ENCODE measurements around the gene TEX22. TPM values are rescaled to one million over a fixed set of nuclear protein-coding genes. Genes with fewer than 3 reads are reported as not detected.

Gene TEX22
- total RNA-seq, 2 donors from 2014 or later, result 0.49 to 1.3 TPM

DNA sequence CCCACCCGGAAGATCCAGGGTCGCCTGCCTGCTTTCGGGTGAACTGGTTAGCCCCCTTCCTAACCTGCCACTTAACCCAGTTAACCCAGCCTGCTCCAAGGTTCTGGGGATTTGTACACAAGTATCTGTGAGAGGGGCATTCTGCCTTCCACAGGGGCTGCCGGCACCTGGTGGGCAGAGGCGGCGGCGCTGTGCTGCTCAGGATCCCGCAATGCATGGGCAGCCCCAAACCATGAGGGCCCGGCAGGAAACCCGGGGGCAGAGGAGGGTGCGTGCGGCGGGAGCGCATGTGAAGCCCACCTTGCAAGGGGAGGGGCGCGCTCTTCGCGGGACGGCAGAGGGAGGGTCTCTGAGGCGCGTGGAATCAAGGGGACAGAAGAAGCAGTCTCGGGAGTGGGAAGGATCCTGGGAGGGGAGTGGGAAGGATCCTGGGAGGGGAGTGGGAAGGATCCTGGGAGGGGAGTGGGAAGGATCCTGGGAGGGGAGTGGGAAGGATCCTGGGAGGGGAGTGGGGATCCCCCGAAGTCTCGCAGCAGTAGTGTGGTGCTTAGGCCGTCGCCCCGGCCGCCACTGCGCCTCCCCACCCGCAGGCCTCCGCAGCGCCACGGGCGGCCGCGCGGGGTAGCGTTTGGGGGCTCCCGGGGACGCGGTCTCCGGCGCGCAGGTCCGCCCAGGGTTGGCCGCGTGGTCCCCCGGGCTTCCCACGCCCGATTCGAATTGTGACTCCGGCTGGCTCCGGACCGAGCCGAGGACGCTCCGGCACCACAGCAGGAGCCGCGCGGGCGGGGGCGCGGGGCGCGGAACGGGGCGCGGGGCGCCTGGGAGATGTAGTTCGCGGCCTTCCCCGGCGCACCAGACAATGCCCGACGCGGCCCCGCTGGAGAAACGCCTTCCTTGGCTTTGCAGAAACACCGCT is 16.4 kb downstream of the TEX22 start:
- intact Hi-C loops (cut with DNase I, micrococcal nuclease), result loop anchor here in 1 of 2 donors (10.0 kb wide), 1 partner anchor 50 kb away; no protein-coding TSS in a partner anchor
- ATAC-seq (peak; percentile 58), DNase-seq (peak; percentile 56 to 75)

DNA sequence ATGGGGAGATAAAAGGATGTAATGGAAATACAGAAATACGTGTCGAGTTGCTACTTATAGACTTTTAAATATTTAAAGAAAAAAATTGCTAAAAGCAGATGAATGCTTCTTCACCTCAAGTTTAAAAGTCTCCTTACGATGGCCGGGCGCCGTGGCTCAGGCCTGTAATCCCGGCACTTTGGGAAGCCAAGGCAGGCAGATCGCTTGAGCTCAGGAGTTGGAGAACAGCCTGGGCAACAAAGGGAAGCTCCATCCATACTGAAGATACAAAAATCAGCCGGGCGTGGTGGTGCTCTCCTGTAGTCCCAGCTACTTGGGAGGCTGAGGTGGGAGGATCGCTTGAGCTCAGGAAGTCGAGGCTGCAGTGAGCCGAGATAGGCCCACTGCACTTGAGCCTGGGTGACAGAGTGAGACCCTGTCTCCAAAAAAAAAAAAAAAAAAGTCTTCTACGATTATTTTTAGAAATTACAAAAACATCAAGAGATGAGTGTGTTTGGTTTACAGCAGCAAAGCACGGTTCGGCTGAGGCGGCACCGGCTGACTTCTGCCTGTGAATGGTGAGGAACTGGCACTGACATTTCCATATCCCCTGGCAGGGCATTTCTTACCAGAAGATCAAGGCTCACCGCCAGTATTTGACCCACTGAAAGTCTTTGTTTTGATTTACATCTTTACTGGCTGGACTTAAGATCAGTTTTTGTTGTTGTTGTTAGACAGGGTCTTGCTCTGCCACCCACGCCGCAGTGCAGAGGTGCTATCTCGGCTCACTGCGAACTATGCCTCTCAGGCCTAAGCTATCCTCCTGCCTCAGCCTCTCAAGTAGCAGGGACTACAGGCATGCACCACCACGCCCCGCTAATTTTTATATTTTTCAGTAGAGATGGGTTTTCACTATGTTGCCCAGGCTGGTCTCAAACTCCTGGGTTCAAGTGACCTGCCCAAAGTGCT is 17.4 kb downstream of the TEX22 start:
- intact Hi-C loops (cut with DNase I, micrococcal nuclease), result loop anchor here in 1 of 2 donors (10.0 kb wide), 1 partner anchor 49 kb away; no protein-coding TSS in a partner anchor
- ATAC-seq (no peak), DNase-seq (no peak)

DNA sequence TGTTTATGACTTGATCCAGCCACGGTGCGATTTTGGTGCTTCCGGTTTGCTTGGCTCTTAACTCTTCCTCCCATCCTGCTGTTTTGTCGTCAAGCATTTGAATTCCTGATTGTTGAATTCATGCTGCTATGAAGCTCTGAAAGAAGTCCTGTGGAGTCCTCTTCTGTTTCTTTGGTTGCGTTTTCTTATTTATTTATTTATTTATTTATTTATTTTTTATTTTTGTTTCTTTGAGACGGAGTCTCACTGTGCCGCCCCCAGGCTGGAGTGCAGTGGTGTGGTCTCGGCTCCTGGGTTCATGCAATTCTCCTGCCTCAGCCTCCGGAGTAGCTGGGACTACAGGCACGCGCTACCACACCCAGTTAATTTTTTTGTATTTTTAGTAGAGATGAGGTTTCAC is 18.3 kb downstream of the TEX22 start:
- no peak for DNase-seq
- intact Hi-C loops (cut with DNase I, micrococcal nuclease), result loop anchor here in 1 of 2 donors (10.0 kb wide), 1 partner anchor 48 kb away; no protein-coding TSS in a partner anchor
- ATAC-seq, result no peak

DNA sequence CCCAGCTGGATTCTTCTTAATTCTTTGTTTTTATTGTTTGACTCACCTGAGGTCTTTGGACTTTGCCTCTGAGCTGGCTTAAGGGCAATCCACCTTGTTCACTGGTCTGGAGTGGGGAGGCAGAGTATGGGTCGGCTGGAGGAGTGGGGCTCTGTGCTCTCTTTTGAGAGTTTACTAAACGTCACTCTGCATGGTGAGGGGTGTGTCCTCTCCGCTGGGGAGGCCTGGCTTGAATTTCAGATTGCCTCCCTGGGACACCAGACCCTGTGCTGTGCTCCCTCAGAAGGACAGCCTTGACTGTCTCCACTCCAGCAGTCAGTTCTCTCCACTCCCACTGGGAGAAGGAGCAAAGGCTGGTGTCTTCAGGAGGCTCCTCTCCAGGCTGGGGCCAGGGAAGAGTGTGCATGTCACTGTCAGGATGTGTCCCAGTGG is 19.4 kb downstream of the TEX22 start:
- intact Hi-C loops (cut with DNase I, micrococcal nuclease), result loop anchor here in 1 of 2 donors (10.0 kb wide), 1 partner anchor 47 kb away; no protein-coding TSS in a partner anchor
- DNase-seq, result no peak

DNA sequence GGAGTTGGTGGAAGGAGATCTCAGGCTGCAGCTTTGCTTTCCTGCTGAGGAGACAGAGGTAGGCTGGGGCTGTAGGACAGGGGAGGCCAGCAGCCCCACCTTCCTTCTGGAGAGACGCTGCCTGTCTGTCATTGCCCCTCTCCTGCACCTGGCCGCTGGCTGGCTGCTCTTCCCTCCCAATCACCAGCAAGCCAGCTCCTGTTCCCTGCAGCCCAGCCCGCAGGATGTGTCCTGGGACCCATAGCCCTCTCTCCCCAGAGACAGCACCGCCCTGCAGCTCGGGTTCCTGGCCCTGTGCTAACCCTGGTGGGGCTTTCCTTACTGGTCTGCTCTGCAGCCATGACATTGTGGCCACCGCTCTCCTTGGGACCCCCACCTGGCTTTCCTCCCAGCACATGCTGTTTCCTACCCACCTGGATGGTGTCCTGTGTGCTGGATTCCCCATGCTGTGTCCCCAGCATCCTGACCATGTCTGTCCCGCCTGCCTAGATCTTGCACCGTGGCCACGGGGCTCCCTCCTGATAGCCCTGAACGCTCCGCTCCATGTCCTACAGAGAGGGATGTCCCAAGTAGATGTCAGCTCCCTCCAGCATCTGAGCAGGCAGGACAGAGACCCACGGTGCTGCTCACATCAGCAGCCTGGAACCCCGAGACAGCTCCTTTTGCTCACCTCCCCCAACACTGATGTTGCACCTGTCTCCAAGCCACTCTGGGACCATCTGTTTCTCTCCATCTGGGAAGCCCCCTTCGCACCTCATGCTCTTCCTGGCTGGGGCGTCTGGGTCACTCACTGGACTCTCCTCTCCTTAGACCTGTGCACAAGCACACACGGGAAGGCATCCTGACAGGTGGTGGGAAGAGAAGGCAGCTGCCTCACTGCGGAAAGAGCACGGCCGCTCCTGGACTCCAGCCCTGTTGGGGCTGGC is 20.2 kb downstream of the TEX22 start:
- DNase-seq, result no peak
- ATAC-seq, result peak; percentile 21
- intact Hi-C loops (cut with DNase I, micrococcal nuclease), result loop anchor here in 1 of 2 donors (10.0 kb wide), 1 partner anchor 46 kb away; no protein-coding TSS in a partner anchor

More for the DNA sequence above, 19.4 kb downstream of the TEX22 start:
- ATAC-seq, result peak; percentile 53

DNA sequence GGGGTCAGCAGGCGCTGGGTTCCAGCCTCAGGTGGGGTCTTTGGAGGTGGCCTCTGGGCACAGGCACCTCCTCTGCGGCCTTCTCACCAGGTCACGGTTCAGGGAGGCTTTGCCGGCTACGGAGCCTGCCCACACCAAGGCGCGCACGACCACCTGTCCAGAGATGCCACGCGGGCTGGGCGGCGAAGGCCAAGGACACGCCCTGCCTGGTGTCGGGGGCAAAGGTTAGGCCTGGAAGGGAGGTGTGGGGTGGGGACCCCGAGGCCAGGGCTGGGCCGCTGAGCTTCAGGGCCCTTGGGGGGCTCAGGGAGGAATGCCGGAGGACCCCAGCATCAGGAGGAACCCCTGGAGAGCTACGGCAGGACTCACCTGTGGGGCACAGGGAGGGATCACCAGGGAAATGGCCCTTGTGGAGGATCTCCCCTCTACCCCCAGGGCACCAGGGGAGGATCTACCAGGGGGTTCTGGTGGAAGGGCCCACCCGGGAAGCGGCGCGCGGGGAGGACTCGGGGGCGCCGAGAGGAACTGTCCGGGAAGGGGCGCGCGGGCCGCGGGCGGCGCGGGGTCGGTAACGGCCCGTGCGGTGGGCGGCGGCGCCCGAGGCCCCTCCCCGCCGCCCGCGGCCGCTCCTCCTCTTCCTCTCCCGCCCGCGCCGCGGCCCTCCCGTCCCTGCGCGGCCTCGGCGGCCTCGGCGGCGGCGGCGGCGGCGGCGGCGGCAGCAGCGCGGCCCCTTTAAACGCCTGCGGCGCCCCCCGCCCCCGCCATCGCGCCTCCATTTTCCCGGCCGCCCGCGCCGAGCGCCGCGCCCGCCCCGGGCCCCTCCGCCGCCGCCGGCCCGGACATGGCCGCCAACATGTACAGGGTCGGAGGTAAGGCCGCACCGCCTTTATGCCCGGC is 21.1 kb downstream of the TEX22 start, which contains the start of gene MTA1:
MTA1 (plus strand) TSS at position 633 of the 897 bp plus-strand sequence; CDS start at position 842, 209 bp downstream.
- peak in 1 of 2 donors; percentile 58 for DNase-seq
- intact Hi-C loops (cut with DNase I, micrococcal nuclease), result loop anchor here in 1 of 2 donors (10.0 kb wide), 1 partner anchor 45 kb away; no protein-coding TSS in a partner anchor
- ATAC-seq, result peak; percentile 60

DNA sequence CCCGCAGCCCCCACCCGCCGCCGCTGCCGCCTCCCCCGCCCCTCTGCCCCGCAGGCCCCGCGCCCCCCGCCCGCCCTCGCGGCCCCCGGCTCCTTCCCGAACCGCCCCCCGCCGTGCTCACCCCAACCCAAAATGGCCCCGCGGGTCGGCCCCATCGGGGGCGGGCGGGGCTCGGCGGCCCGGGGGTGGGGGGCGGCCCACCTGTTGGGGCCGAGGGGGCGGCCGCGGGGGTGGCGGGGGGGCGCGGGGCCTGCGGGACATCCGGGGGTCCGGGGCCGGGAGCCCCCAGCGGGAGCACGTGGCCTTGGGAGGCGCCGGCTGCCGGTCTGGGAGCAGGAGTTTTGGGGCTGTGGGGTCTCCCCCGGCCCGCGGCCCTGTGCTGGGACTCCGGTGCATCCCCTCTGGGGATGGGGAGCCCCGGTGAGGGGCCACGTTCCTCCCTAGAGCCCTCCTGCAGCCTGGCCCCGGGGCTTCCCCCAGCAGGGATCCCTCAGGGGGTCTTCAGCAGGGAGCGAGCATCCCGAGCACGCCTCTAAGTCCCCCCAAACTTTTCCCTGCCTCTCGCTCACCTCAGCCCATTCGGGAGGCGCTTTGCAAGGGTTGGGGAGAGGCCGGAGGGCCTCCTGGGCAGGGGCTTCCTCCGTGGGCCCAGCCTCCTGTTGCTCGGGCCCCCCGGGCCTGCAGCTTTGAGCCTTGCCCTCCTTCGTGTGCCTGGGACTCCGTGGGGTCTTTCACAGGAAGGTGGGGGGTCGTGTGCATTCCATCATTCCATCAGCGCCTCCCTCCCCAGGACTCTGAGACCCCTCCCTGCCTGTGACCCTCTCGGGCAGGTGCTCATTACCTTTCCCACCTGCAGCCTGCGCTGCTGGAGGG is 22.0 kb downstream of the TEX22 start:
- no peak for ATAC-seq
- intact Hi-C loops (cut with DNase I, micrococcal nuclease), result no loop called here
- no peak for DNase-seq

DNA sequence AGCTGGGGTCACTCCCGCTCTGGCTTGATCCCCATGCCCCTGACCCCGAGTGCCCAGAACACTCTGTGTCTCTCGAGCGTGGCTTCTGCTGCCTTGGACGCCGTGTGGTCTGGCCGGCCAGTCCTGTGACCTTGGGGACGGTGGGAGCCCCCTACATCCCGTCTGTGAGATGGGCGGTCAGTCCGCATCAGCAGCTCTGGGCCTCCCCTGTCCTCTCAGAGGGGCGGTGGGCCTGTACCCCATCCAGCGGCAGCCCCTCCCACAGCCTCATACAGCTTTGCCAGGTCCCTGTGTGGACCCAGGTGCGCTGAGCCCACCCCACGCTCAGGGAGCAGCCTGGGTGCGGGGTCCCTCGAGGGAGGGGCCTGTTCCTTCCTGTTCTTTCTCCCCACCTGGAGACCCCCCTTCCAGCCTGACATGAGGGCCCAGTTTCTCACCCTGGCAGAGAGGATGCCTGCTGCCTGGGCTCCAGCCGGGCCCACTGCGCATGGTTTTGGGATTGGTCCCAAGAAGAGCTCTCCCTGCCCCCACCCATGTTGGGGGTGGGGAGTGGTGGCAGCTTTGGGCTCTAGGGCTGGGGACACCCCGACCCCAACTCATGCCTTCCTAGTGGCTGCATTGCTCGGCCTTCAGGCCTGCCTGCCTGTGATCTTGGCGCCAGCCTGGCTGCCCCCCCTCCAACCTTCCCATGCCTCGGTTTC is 22.8 kb downstream of the TEX22 start:
- no peak for DNase-seq
- intact Hi-C loops (cut with DNase I, micrococcal nuclease), result no loop called here
- no peak for ATAC-seq

DNA sequence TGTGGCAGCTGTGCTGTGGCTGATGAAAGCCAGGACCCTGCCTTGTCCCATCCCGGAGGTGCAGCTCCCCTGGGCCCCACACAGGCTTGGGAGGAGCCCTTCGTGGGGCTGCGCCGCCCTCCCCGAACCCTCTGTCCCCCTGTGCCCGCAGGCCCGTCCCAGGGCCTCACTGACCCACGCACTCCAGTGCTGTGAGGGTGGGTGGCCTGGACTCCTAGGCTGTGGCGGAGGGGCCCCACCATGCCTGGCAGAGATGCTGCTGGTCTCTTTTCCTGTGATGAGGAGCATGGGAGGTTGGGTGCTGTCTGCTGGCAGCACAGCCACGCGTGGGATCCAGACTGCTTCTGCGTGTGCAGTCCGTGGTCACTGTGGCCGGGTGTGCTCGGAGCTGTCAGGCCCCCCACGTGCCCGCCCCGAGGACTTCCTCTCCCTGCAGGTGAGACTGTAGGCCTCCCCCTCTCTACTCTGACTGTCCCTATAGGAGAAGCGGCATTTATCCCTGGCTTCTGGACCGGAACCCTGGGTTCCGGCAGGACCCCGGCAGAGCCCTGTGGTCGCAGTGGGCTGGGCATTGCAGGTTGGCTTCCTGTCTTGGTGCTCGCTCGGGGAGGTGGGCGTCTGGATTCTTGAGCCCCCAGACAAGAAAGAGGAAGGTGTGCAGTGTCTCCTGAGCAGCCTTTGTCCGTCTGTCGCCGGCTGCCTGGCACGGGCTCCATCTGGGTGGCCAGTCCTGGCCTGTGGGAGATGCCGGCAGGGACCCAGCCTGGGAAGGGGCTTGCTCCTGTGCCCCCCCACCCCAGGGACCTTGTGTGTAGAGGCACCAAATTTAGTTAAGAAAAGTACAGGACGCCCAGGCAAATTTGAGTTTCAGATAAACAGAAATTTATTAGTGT is 23.6 kb downstream of the TEX22 start:
- no peak for ATAC-seq
- no peak for DNase-seq
- intact Hi-C loops (cut with DNase I, micrococcal nuclease), result no loop called here

DNA sequence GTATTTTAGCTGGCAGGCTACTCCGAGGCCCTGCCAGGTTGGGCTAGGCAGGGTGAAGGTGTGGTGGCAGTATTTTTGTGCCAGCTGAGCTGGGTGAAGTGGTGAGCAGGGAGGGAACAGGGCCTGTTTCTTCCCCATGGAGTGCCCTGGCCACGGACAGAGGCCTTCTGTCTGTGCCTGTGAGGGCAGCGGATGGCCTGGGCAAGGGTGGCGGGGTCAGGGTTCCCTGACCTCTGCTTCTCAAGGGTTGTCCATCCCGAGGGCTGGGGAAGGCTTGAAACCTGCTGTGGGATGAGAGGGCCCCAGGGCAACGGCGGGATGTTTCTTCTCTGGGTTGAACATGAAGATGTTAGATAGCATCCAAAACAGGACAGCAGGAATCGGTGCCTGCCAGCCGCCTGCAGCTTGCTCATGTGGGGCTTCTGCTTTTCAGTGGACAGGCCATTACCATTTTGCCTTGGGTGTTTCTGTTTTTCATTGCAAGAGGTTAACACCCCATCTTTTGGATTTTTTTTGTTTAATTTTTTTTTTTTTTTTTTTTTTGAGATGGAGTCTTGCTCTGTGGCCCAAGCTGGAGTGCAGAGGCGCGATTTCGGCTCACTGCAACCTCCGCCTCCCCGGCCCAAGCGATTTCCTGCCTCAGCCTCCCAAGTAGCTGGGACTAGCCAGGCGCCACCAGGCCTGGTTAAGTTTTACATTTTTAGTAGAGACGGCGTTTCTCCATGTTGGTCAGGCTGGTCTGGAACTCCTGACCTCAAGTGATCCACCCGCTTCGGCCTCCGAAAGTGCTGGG is 24.6 kb downstream of the TEX22 start:
- ATAC-seq, result no peak
- no peak for DNase-seq
- intact Hi-C loops (cut with DNase I, micrococcal nuclease), result no loop called here

DNA sequence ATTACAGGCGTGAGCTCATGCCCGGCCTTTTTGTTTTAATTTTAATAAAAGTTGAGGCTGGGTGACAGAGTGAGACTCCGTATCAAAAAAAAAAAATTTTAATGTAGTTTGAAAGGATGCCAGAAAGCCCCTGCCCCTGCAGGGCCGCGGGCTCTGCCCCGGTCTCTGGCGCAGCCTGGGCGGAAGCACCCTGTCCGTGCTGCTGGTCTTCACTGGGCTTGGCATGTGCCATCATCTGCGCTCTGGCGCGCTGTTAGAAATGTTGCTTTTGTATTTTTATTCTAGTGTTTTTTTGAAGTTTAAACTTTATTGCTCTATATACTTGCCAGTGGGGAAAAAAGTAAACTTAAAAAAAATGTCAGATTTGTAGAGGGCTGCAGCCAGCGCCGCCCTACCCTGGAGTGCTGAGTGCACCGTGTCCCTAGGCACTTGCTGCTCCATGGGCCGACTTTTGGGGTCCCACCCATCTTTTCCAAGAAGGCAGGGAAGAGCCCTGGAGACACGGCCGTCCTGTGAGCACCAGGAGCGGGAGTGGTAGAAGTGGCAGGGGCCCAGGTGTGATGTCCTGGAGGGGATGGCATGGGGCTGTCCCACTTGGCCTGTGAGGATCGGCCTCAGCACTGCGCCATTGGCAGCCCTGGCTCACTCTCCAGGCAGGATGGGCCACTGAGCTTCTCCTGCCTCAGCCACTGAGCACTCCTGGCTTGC is 25.3 kb downstream of the TEX22 start:
- DNase-seq (no peak), ATAC-seq (no peak)
- intact Hi-C loops (cut with DNase I, micrococcal nuclease), result no loop called here

DNA sequence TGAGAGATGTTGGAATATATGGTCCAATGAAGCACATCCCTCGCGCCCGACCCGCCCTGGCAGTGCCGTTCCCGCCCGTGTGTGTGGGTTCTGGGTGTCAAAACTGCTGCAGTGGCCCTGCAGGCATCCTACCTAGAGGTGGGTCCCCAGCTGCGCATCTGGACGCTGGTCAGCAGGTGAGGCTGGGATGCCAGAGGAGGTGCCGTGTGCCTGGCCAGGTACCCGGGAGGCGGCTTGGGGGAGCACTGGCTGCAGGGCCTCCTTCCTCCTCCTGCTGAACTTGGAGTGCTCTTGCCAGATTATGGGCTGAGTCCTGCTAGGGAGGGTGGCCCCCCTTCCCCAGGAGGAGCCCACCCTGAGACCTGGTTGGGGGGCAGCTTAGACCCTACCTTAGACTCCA is 26.5 kb downstream of the TEX22 start:
- no peak for DNase-seq
- intact Hi-C loops (cut with DNase I, micrococcal nuclease), result no loop called here
- ATAC-seq, result no peak

DNA sequence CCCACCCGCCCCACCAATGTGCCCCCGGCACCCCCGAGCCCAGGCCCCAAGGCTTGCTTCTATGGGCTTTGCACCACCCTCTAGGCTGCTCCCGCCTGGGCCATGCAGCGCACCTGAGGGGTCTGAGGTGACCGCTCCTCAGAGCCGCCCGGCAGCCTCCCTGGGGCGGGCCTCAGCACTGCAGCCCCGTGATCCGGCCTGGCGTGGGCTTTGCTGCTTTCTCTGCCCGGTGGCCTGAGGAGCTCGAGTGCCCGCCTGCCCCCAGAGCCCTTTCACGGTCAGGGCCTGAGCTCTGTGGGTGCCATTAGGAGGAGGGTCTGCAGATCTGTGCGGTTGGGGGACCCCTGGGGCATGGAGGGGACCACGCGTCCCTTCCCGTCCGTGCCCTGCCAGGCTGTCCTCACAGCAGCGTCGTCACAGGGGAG is 27.5 kb downstream of the TEX22 start:
- ATAC-seq, result no peak
- DNase-seq, result no peak
- intact Hi-C loops (cut with DNase I, micrococcal nuclease), result no loop called here

Data from left colon (tissue), 2 donors.